ENCODE measurements around the gene SMG5. TPM values are rescaled to one million over a fixed set of nuclear protein-coding genes. Genes with fewer than 3 reads are reported as not detected.
A peak's percentile ranks its signal among the peaks of the same experiment; 100 is the strongest.

SMG5 gene
- total RNA-seq, 1 donor from 2014 or later: 114 TPM

DNA sequence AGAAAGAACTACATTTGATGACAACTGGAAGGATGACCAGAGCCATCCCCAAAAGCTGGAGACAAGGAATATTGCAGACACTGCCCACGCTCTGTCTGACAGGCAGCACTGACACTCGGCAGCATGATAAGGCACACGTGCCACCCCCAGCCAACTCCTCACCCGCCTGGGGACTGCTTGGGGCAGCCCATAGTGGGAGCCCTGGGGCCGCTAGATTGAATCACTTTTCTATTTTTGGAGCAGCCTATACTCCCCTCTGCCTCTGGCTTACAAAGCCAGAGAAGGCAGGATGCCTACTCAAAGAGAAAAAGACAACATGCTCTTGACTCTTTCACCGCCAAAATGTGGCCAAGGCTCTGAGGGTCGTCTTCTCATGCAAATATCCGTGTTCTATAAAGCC, 1.3 kb downstream of the SMG5 start:
- Mint-ChIP-seq H3K36me3 (ENCODE audit: insufficient read depth) (peaks cover 9% of the 10 kb centered on the region), H3K27me3 (no peaks in the 10 kb centered on the region), H3K9me3 (ENCODE audit: low read depth) (no peaks in the 10 kb centered on the region), H3K4me3 (ENCODE audit: low read depth) (peak overlapping the region; percentile 88), H3K4me1 (ENCODE audit: low read depth) (peaks cover 28% of the 10 kb centered on the region), H3K27ac (peak overlapping the region; percentile 96)
- TF ChIP-seq, protein P1, sequence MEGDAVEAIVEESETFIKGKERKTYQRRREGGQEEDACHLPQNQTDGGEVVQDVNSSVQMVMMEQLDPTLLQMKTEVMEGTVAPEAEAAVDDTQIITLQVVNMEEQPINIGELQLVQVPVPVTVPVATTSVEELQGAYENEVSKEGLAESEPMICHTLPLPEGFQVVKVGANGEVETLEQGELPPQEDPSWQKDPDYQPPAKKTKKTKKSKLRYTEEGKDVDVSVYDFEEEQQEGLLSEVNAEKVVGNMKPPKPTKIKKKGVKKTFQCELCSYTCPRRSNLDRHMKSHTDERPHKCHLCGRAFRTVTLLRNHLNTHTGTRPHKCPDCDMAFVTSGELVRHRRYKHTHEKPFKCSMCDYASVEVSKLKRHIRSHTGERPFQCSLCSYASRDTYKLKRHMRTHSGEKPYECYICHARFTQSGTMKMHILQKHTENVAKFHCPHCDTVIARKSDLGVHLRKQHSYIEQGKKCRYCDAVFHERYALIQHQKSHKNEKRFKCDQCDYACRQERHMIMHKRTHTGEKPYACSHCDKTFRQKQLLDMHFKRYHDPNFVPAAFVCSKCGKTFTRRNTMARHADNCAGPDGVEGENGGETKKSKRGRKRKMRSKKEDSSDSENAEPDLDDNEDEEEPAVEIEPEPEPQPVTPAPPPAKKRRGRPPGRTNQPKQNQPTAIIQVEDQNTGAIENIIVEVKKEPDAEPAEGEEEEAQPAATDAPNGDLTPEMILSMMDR (IDR thresholded peaks at IDR 0.05; ENCODE audit: unreplicated experiment): no peak
- DNase-seq (ENCODE audit: low spot score, unreplicated experiment): no peak

- TF ChIP-seq, protein P1 (IDR thresholded peaks at IDR 0.05; ENCODE audit: unreplicated experiment): no peak
- Mint-ChIP-seq H3K4me1 (ENCODE audit: low read depth) (peaks cover 28% of the 10 kb centered on the region), H3K9me3 (ENCODE audit: low read depth) (no peaks in the 10 kb centered on the region), H3K36me3 (ENCODE audit: insufficient read depth) (peaks cover 15% of the 10 kb centered on the region), H3K4me3 (ENCODE audit: low read depth) (peak overlapping the region; percentile 1), H3K27ac (no peak overlapping the region), H3K27me3 (no peaks in the 10 kb centered on the region)
- DNase-seq (ENCODE audit: low spot score, unreplicated experiment): no peak
Observed at GRCh38 chr1:156279837-156280236, 2.8 kb downstream of the SMG5 start.

DNA sequence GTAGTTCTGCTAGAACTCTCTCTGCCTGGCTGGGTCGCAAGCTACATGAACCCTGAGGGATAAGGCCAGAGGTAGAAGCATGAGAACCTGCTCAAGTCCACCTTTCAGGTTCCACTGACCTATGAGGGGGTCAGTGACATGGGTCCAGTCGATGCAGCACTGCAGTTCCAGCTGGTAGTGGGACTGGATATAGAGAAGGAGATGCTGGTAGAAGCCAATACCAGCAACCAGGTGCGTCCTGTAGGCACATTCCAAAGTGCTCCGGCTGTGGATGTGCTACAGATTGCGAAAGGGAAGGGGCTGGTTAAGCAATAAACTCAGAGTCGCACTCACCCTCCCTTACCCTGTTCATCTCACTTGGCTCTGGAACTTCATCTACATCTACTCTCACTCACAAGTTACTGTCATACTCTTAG, 5.7 kb downstream of the SMG5 start:
- Mint-ChIP-seq H3K4me1 (ENCODE audit: low read depth) (peaks cover 8% of the 10 kb centered on the region), H3K27ac (no peak overlapping the region), H3K4me3 (ENCODE audit: low read depth) (no peak overlapping the region), H3K9me3 (ENCODE audit: low read depth) (no peaks in the 10 kb centered on the region), H3K27me3 (no peaks in the 10 kb centered on the region), H3K36me3 (ENCODE audit: insufficient read depth) (peaks cover 33% of the 10 kb centered on the region)
- TF ChIP-seq, protein P1 (IDR thresholded peaks at IDR 0.05; ENCODE audit: unreplicated experiment): no peak
- no peak for DNase-seq (ENCODE audit: low spot score, unreplicated experiment)

GRCh38 chr1:156276532-156276931, 6.1 kb downstream of the SMG5 start:
- Mint-ChIP-seq H3K4me1 (ENCODE audit: low read depth) (peaks cover 6% of the 10 kb centered on the region), H3K4me3 (ENCODE audit: low read depth) (no peak overlapping the region)

GRCh38 chr1:156270314-156270713, 12.3 kb downstream of the SMG5 start:
- TF ChIP-seq, protein P1 (IDR thresholded peaks at IDR 0.05; ENCODE audit: unreplicated experiment): no peak
- H3K9me3 Mint-ChIP-seq (ENCODE audit: low read depth): no peaks in the 10 kb centered on the region
- peaks cover 48% of the 10 kb centered on the region for H3K36me3 Mint-ChIP-seq (ENCODE audit: insufficient read depth)
- H3K27ac Mint-ChIP-seq: no peak overlapping the region
- no peaks in the 10 kb centered on the region for H3K4me1 Mint-ChIP-seq (ENCODE audit: low read depth)
- no peak overlapping the region for H3K4me3 Mint-ChIP-seq (ENCODE audit: low read depth)
- DNase-seq (ENCODE audit: low spot score, unreplicated experiment): no peak
- no peaks in the 10 kb centered on the region for H3K27me3 Mint-ChIP-seq

More at GRCh38 chr1:156276532-156276931, 6.1 kb downstream of the SMG5 start:
- Mint-ChIP-seq H3K27me3 (no peaks in the 10 kb centered on the region), H3K36me3 (ENCODE audit: insufficient read depth) (peaks cover 34% of the 10 kb centered on the region), H3K9me3 (ENCODE audit: low read depth) (no peaks in the 10 kb centered on the region), H3K27ac (no peak overlapping the region)
- TF ChIP-seq, protein P1 (IDR thresholded peaks at IDR 0.05; ENCODE audit: unreplicated experiment): no peak
- DNase-seq (ENCODE audit: low spot score, unreplicated experiment): no peak
